Stimulated activated CD4-positive, alpha-beta T cell treated with anti-CD3 and anti-CD28 coated beads, Interleukin-12 subunit alpha, Interleukin-12 subunit beta, amount 100 ng/mL, for 4 hours (primary cell): ENCODE data around the gene TMEM169.
"Not testable (repeated sequence)": the region's sequence is repeated elsewhere in the genome, so short reads cannot be mapped to it uniquely, and the experiment has no call there.

Experiments
- DNase-seq: peaks from one replicate; pipeline ENCODE4 v3.0.0-alpha.2; 2020

TMEM169 gene

DNA sequence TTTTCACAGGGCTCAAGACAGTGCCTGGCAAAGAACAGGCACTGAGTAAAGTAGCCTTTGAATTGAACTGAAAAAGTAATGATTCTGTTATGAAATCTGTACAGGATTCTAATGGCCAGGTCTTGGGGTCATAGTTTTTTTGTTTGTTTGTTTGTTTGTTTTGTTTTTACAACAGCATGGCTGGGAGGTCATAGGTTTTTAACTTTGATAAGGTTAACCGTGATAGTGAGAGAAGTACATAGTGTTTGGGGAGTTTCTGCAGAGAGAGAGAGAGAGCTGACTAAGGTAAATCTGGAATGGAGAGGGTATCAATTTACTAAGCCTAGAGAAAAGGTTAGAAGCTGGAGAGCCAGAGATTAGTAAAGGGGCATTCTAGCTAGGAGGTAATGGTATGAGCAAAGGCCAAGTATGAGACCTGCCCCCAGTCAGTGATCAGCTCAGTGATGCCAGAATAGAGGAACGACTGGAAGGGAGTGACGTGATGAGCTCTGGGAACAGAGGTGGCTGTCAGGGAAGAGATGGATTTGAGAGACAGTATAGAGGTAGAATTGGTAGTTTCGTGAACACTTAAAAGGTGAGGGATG is 53.3 kb downstream of the TMEM169 start:
- no peak for DNase-seq

DNA sequence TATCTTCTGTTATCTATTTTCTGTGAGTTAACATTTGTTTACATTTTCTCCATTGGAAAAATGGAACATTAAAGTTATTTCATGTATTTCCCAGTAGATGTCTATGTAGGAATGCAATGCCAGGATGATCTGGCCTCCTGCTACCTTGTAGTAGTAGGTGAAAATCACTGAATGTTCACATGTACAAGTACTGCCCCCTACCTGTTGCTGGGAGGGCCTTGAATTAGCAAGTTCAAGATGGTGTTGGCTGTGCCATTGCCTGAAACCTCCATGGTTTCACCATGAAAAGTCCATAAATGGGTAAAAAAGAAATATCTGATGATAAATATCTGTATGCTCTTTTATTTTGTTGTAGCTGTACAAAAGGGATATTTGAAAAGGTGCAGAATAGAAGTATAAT is 58.2 kb downstream of the TMEM169 start:
- no peak for DNase-seq

DNA sequence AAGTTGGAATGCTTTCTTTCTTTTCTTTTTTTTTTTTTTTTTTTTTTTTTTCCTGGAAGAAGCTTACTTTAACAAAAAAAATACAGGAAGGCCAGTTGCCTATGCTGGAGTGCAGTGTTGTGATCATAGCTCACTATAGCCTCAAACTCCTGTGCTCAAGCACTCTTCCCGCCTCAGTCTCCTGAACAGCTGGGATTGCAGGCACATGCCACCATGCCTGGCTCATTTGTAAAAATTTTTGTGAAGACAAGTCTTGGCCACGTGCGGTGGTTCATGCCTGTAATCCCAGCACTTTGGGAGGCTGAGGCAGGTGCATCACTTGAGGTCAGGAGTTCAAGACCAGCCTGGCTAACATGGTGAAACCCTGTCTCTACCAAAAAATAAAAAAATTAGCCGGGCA is 59.8 kb downstream of the TMEM169 start:
- not testable (repeated sequence) for DNase-seq

DNA sequence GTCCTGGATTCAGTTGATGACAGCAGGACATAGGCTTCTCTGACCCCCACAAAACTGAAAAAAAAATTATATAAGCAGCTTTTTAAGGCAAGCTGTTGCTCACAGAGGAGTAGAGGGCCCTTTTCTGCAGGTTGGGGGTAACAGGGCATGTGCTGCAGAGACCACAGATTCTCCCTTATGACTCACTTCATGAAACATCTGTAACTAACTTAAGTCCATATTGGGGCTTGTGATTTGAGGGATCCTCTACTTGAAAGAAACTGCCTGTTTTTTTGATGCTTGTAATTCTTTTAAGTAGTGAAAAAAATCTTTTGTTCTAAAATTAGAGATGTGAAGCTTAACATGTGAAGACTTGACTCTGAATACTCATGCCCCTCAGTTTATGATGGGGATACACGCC is 60.8 kb downstream of the TMEM169 start:
- no peak for DNase-seq

DNA sequence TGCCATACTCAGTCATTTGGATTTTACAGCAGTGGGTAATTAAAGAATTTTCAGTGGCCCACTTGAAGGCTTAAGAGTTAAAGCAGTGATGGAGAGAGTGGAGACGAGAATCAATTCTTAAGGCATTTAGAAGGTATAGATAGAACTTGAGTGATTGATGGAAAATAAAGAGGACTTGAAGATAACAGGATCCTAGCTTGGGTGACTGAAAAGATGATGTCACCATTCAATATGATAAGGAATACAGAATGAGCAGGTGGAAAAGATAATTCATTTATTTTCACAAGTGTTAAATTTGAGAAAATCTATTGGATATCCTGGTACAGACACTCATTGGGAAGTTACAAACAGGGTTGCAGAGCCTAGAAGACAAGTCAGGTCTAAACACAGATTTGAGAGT is 62.7 kb downstream of the TMEM169 start:
- DNase-seq, result no peak

DNA sequence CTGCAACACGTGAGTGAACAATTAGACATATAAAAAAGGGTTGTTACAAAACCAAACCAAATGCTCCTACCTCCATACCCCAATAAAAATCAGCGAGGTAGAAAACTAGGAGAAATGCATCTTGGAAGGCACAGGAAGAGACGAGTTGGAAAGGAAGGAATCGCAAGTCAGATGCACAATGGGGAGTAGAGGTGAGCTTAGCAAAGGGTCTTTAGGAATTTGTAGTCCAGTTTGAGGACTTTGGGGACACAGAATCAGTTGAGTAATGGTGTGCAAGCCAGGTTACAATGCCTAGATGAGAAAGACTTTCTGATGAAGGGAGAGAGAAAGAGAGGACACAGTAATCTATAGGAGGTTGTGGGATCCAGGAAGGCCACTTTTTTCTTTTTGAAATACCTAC is 63.1 kb downstream of the TMEM169 start:
- DNase-seq, result no peak

DNA sequence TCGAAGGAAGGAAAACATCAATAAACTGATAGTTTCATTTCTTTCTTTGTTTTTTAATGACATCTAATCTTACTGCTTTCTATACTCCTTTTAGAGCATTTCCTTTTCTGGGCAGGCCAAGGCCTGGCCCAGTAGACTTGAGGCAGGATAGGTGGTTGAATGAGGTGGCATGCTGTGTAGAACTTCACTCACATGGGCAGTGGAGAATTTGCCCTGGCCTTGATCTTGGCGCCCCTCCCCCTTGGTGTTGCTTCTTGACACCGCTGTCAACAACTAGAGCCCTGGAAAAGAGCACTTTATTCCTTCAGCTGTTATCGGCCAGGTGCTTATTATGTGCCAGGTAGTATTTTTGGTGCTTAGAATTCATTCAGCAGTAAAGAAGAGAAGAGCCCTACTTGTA is 64.9 kb downstream of the TMEM169 start:
- DNase-seq, result no peak

DNA sequence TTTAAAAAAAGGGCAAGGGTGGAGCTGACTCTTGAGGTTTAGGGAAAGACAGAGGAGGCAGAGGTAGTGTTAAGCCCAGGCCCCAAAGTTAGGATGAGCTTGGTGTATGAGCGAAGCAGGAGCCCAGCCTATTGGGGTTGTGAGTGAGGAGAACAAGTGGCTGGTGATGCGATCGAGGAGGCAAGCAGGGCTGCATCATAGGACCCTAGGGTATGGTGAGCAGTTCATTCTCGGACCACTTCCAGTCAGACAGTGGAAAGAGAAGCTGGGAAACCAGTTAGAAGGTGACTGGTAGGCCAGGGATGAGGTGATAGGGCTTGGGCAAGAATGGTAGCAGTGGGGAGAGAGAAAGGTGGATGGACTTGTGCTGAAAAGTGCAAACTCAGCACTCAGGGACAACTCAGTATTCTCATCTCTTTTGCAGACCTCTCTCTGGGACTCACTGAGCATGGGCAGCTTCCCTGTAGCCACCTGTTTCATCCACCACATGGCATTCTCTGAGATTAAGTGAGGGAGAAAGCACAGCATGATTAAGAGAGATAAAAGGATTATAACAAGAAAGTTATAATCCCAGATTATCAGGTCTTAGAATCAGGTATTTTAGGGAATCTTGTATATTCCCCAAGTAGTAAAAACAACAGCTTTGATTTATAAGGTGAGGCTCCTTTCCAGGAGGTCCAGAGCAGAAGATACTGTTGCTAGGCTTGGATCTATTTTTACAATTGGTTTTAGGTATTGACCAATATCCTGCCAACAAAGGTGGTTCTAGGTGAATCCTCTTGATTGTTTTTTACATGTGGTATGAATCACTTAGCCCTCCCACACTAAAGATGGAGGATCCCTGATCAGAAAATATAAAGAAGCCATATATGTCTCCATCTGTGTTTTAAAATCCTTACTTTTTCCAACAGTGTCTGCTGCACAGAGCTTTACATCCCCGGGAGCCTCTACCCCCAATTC is 65.7 kb downstream of the TMEM169 start:
- DNase-seq, result no peak

DNA sequence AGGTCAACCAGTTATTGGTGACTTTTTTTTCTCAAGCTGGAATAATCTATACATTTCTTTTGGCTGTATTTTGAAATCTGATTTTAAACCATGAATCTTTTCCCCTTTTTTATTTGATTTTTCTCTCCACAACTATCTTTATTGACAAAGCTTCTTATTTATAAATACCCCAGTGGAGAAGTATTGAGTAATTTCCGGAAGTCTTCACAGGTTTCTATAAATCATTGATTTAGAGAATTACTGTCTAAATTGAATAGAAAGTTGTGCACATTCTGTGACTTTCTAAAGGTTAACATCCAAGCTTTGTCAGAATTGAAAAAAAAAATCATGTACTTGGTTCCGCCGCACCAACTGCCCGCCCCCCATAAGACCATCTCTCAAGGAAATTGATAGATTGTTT is 67.3 kb downstream of the TMEM169 start:
- no peak for DNase-seq

DNA sequence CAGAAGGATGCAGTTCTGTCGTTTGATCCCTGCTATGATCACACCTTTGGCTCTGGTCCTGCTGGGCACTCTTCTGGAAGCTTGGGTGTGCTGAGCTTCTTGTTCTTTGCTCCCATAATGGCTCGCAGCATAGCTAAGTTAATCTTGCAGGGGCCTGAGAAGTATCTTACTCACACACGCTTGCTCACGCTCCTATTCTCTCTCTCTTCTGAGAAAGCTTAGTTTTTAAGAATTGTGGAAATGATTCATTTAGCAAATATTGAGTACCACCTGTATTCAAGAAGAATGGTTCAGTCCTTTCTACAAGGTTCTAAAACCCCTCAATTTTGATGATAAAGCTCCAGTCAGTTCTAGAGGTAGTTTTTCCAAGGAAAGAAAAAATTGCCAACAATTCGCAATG is 68.0 kb downstream of the TMEM169 start:
- DNase-seq, result no peak

DNA sequence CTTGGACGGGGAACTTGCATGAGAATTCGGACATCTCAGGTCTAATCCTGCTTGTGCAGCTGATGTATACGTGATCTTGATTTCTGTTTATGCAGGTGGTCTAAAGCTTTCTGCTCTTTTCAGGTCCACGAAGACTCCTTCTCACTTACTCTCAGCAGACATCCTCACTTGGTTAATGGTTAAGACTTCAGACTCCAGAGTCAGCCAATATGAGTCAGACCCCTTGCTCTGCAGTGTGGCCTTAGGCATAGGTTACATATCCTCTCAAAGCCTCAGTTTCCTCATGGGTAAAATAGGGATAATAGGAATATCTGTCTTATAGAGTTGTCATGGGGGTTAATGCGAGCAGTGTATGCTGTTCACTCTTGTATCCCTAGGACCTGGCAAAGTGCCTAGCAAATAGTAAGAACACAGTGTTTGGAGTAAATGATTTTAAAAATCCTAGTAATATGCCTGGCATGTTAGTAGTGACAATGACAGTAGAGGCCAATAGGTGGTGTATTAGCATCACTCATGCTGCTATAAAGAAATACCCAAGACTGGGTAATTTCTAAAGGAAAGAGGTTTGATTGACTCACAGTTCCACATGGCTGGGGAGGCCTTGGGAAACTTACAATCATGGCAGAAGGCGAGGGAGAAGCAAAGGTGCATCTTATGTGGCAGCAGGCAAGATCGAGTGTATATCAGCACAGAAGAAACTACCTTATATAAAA is 69.8 kb downstream of the TMEM169 start:
- no peak for DNase-seq
